Uterine smooth muscle cell (primary cell): ENCODE data around the gene LMF1. TPM values are rescaled to one million over a fixed set of nuclear protein-coding genes. Genes with fewer than 3 reads are reported as not detected.

ENCODE experiments used
- total RNA-seq: library from RNA; depleted of rRNA; stranded (reverse); fragments of >200 nt; gene quantifications from 2 replicates; pipeline ENCODE4 v1.2.3, GENCODE V29; 2014

Gene LMF1
- total RNA-seq: 21.9 and 23.9 TPM in 2 replicates

GRCh38 chr16:970766-971581 lies at the start of gene LMF1:
TSS of gene LMF1 (minus strand) at chr16:970984. CDS start at chr16:970980, 4 bp downstream.

GRCh38 chr16:981695-982144 lies 10.9 kb upstream of the LMF1 start, which contains the start of gene SOX8:
TSS of gene SOX8 (plus strand) at chr16:981770. CDS start at chr16:981923, 153 bp downstream.

Other genes with a start within 250 kb of the LMF1 start
- 42.5 and 43.4 TPM in 2 replicates for gene ANTKMT, start 249.8 kb downstream of the LMF1 start, total RNA-seq
- gene CCDC78, start 244.5 kb downstream of the LMF1 start, total RNA-seq: 4.2 and 4.8 TPM in 2 replicates
- gene HAGHL, start 243.9 kb downstream of the LMF1 start, total RNA-seq: 21.7 and 29.0 TPM in 2 replicates
- gene CIAO3, start 230.0 kb downstream of the LMF1 start, total RNA-seq: 35.2 and 35.3 TPM in 2 replicates
- gene MSLN, start 210.2 kb downstream of the LMF1 start, total RNA-seq: under 0.01 and 0.12 TPM in 2 replicates
- gene RPUSD1, start 182.6 kb downstream of the LMF1 start, total RNA-seq: 20.6 and 26.0 TPM in 2 replicates
- 13.5 and 36.5 TPM in 2 replicates for gene CHTF18, start 182.4 kb downstream of the LMF1 start, total RNA-seq
- not detected in 2 replicates for gene GNG13, start 170.2 kb downstream of the LMF1 start, total RNA-seq
- under 0.01 and 0.22 TPM in 2 replicates for gene SOX8, start 10.8 kb upstream of the LMF1 start, total RNA-seq
- 0.12 TPM in 1 of 2 replicates, not detected in the other for gene SSTR5, start 101.8 kb upstream of the LMF1 start, total RNA-seq
- gene C1QTNF8, start 125.3 kb upstream of the LMF1 start, total RNA-seq: not detected in 2 replicates
- gene CACNA1H, start 182.1 kb upstream of the LMF1 start, total RNA-seq: 22.6 and 57.2 TPM in 2 replicates